ENCODE data around the gene ATP6V0E1. TPM values are rescaled to one million over a fixed set of nuclear protein-coding genes. Genes with fewer than 3 reads are reported as not detected.

The ATP6V0E1 gene
- total RNA-seq, 1 donor from 2014 or later, result 95.3 TPM

GRCh38 chr5:173056783-173057061 lies 73.2 kb downstream of the ATP6V0E1 start:
- Mint-ChIP-seq H3K4me1 (ENCODE audit: low read depth, unreplicated experiment) (no peaks in the 10 kb centered on the region), H3K9me3 (ENCODE audit: unreplicated experiment) (peaks cover 2% of the 10 kb centered on the region), H3K36me3 (ENCODE audit: unreplicated experiment) (no peaks in the 10 kb centered on the region), H3K4me3 (ENCODE audit: unreplicated experiment) (peak overlapping the region; percentile 97), H3K27ac (ENCODE audit: unreplicated experiment) (peak overlapping the region; percentile 83), H3K27me3 (ENCODE audit: unreplicated experiment) (no peaks in the 10 kb centered on the region)
- DNase-seq, result peak; percentile 86
- no peak for TF ChIP-seq CTCF (IDR thresholded peaks at IDR 0.05; ENCODE audit: partially characterized antibody, unreplicated experiment)

GRCh38 chr5:173057062-173057924 lies 73.7 kb downstream of the ATP6V0E1 start:
- no peaks in the 10 kb centered on the region for H3K27me3 Mint-ChIP-seq (ENCODE audit: unreplicated experiment)
- H3K27ac Mint-ChIP-seq (ENCODE audit: unreplicated experiment), result peak overlapping the region; percentile 83
- DNase-seq, result peak; percentile 99
- H3K4me3 Mint-ChIP-seq (ENCODE audit: unreplicated experiment), result peak overlapping the region; percentile 97
- no peak for TF ChIP-seq CTCF (IDR thresholded peaks at IDR 0.05; ENCODE audit: partially characterized antibody, unreplicated experiment)
- no peaks in the 10 kb centered on the region for H3K36me3 Mint-ChIP-seq (ENCODE audit: unreplicated experiment)
- no peaks in the 10 kb centered on the region for H3K4me1 Mint-ChIP-seq (ENCODE audit: low read depth, unreplicated experiment)
- H3K9me3 Mint-ChIP-seq (ENCODE audit: unreplicated experiment), result peaks cover 2% of the 10 kb centered on the region

GRCh38 chr5:173062141-173062540 lies 78.6 kb downstream of the ATP6V0E1 start:
- Mint-ChIP-seq H3K36me3 (ENCODE audit: unreplicated experiment) (no peaks in the 10 kb centered on the region), H3K9me3 (ENCODE audit: unreplicated experiment) (no peaks in the 10 kb centered on the region), H3K27ac (ENCODE audit: unreplicated experiment) (no peak overlapping the region), H3K4me3 (ENCODE audit: unreplicated experiment) (no peak overlapping the region), H3K27me3 (ENCODE audit: unreplicated experiment) (no peaks in the 10 kb centered on the region), H3K4me1 (ENCODE audit: low read depth, unreplicated experiment) (no peaks in the 10 kb centered on the region)
- TF ChIP-seq CTCF (IDR thresholded peaks at IDR 0.05; ENCODE audit: partially characterized antibody, unreplicated experiment), result no peak
- no peak for DNase-seq

GRCh38 chr5:173065155-173065554 lies 81.6 kb downstream of the ATP6V0E1 start:
- no peak overlapping the region for H3K27ac Mint-ChIP-seq (ENCODE audit: unreplicated experiment)

More at GRCh38 chr5:173065155-173065554, 81.6 kb downstream of the ATP6V0E1 start:
- Mint-ChIP-seq H3K4me1 (ENCODE audit: low read depth, unreplicated experiment) (no peaks in the 10 kb centered on the region), H3K4me3 (ENCODE audit: unreplicated experiment) (no peak overlapping the region), H3K27me3 (ENCODE audit: unreplicated experiment) (no peaks in the 10 kb centered on the region), H3K9me3 (ENCODE audit: unreplicated experiment) (no peaks in the 10 kb centered on the region), H3K36me3 (ENCODE audit: unreplicated experiment) (no peaks in the 10 kb centered on the region)
- no peak for TF ChIP-seq CTCF (IDR thresholded peaks at IDR 0.05; ENCODE audit: partially characterized antibody, unreplicated experiment)
- DNase-seq, result no peak
